HEK293 (cell line): ENCODE data around the gene TTC7B.

Source experiments
- CTCF ChIA-PET: fragments of 350-600 bp; formaldehyde crosslinking; extraction: SDS; loops from one replicate; lab custom pipeline; 2021; ENCODE audit warnings: antibody characterized with exemption; lab: Yijun Ruan, JAX
- POLR2A ChIA-PET: fragments of 300-600 bp; formaldehyde crosslinking; extraction: SDS; loops from one replicate; lab custom pipeline; 2020; ENCODE audit warnings: antibody characterized with exemption, inconsistent platforms; lab: Yijun Ruan, JAX
- H3K27ac ChIP-seq: fragments of 200-500 bp; sonication (Bioruptor generic); 2 replicates; pipeline ENCODE4 v1.5.1; 2014; ENCODE audit warnings: low read depth, low read length, control low read depth, inconsistent platforms; ENCODE audit errors: extremely low read depth
- H3K36me3 ChIP-seq, 2 experiments: fragments of 200-500 bp in 1 of 2; sonication (Bioruptor generic) in 1 of 2; 1 replicate in 1 of 2; 2 replicates in 1 of 2; pipeline ENCODE4 v1.5.1; 2014 to 2017; ENCODE audit warnings: inconsistent platforms in 2 of 2, low read length in 2 of 2; ENCODE audit not compliant: control insufficient read depth in 2 of 2, insufficient read depth in 1 of 2
- H3K4me1 ChIP-seq: fragments of 200-500 bp; sonication (Bioruptor generic); 2 replicates; pipeline ENCODE4 v1.5.1; 2014; ENCODE audit warnings: mild to moderate bottlenecking, low read length, inconsistent platforms; ENCODE audit not compliant: control insufficient read depth, insufficient read depth
- H3K4me3 ChIP-seq: 2 replicates; pipeline ENCODE4 v1.5.1; 2011; ENCODE audit warnings: low read depth, mild to moderate bottlenecking, control low read depth, low read length, moderate library complexity
- H3K9me3 ChIP-seq: fragments of 200-500 bp; sonication (Bioruptor generic); 2 replicates; pipeline ENCODE4 v1.5.1; 2014; ENCODE audit warnings: low read depth, low read length, inconsistent platforms; ENCODE audit not compliant: control insufficient read depth, insufficient read depth
- GFI1B ChIP-seq: fragments of 450-650 bp; formaldehyde crosslinking; IDR thresholded peaks from 2 replicates; pipeline ENCODE4 v1.5.1; 2016; ENCODE audit warnings: missing biosample characterization, missing genetic modification characterization
- HOXA7 ChIP-seq: sonication (generic); formaldehyde crosslinking; IDR thresholded peaks from 2 replicates; pipeline ENCODE4 v1.8.1; 2022; ENCODE audit warnings: missing genetic modification reagents, borderline replicate concordance
- HOXC10 ChIP-seq: sonication (generic); formaldehyde crosslinking; IDR thresholded peaks from 2 replicates; pipeline ENCODE4 v1.8.1; 2023; ENCODE audit warnings: mild to moderate bottlenecking, missing genetic modification reagents
- KLF7 ChIP-seq: fragments of 450-650 bp; formaldehyde crosslinking; IDR thresholded peaks from 2 replicates; pipeline ENCODE4 v1.5.1; 2016; ENCODE audit warnings: missing biosample characterization, missing genetic modification characterization, borderline replicate concordance
- KLF8 ChIP-seq: fragments of 450-650 bp; formaldehyde crosslinking; IDR thresholded peaks from 2 replicates; pipeline ENCODE4 v1.5.1; 2016; ENCODE audit warnings: missing biosample characterization, missing genetic modification characterization
- OSR2 ChIP-seq: fragments of 450-650 bp; formaldehyde crosslinking; IDR thresholded peaks from 2 replicates; pipeline ENCODE4 v1.5.1; 2016; ENCODE audit warnings: missing biosample characterization, missing genetic modification characterization
- PATZ1 ChIP-seq: fragments of 450-650 bp; formaldehyde crosslinking; IDR thresholded peaks from 2 replicates; pipeline ENCODE4 v1.5.1; 2016; ENCODE audit warnings: missing biosample characterization, missing genetic modification characterization
- SCRT1 ChIP-seq: fragments of 450-650 bp; formaldehyde crosslinking; IDR thresholded peaks from 2 replicates; pipeline ENCODE4 v1.5.1; 2016; ENCODE audit warnings: missing biosample characterization, missing genetic modification characterization, borderline replicate concordance
- SP2 ChIP-seq: fragments of 450-650 bp; formaldehyde crosslinking; IDR thresholded peaks from 2 replicates; pipeline ENCODE4 v1.5.1; 2016; ENCODE audit warnings: missing biosample characterization, missing genetic modification characterization
- TCF7L2 ChIP-seq: IDR thresholded peaks from 2 replicates; pipeline ENCODE4 v1.6.1; 2011; ENCODE audit warnings: low read depth, mild to moderate bottlenecking, inconsistent platforms, low read length, moderate library complexity, borderline replicate concordance
- ZBTB20 ChIP-seq: fragments of 450-650 bp; formaldehyde crosslinking; IDR thresholded peaks from 2 replicates; pipeline ENCODE4 v1.5.1; 2016; ENCODE audit warnings: missing biosample characterization, missing genetic modification characterization
- ZBTB44 ChIP-seq: fragments of 450-650 bp; IDR thresholded peaks from 2 replicates; pipeline ENCODE4 v1.5.1; 2018; ENCODE audit warnings: missing biosample characterization, mild to moderate bottlenecking, missing genetic modification characterization
- ZFHX2 ChIP-seq: fragments of 450-650 bp; formaldehyde crosslinking; conservative IDR thresholded peaks from 2 replicates; pipeline ENCODE4 v1.5.1; 2016; ENCODE audit warnings: missing biosample characterization, missing genetic modification characterization
- ZFP37 ChIP-seq: fragments of 450-650 bp; formaldehyde crosslinking; IDR thresholded peaks from 2 replicates; pipeline ENCODE4 v1.5.1; 2016; ENCODE audit warnings: missing biosample characterization, missing genetic modification characterization
- ZNF10 ChIP-seq: fragments of 450-650 bp; formaldehyde crosslinking; IDR thresholded peaks from 2 replicates; pipeline ENCODE4 v1.5.1; 2017; ENCODE audit warnings: missing biosample characterization, missing genetic modification characterization
- ZNF148 ChIP-seq: fragments of 450-650 bp; formaldehyde crosslinking; IDR thresholded peaks from 2 replicates; pipeline ENCODE4 v1.5.0; 2017; ENCODE audit warnings: missing biosample characterization, missing genetic modification characterization, borderline replicate concordance
- ZNF169 ChIP-seq: fragments of 450-650 bp; formaldehyde crosslinking; IDR thresholded peaks from 2 replicates; pipeline ENCODE4 v1.5.1; 2016; ENCODE audit warnings: missing biosample characterization, missing genetic modification characterization
- ZNF211 ChIP-seq: fragments of 450-650 bp; formaldehyde crosslinking; IDR thresholded peaks from 2 replicates; pipeline ENCODE4 v1.5.1; 2016; ENCODE audit warnings: low read depth, missing biosample characterization, missing genetic modification characterization
- ZNF302 ChIP-seq: fragments of 450-650 bp; formaldehyde crosslinking; IDR thresholded peaks from 2 replicates; pipeline ENCODE4 v1.5.1; 2016; ENCODE audit warnings: missing biosample characterization, missing genetic modification characterization, low read depth
- ZNF514 ChIP-seq: fragments of 450-650 bp; formaldehyde crosslinking; IDR thresholded peaks from 2 replicates; pipeline ENCODE4 v1.5.1; 2016; ENCODE audit warnings: missing biosample characterization, missing genetic modification characterization
- ZNF544 ChIP-seq: fragments of 450-650 bp; formaldehyde crosslinking; IDR thresholded peaks from 2 replicates; pipeline ENCODE4 v1.5.0; 2017; ENCODE audit warnings: missing biosample characterization, missing genetic modification characterization
- ZNF654 ChIP-seq: fragments of 450-650 bp; formaldehyde crosslinking; IDR thresholded peaks from 2 replicates; pipeline ENCODE4 v1.5.1; 2016; ENCODE audit warnings: low read depth, missing biosample characterization, missing genetic modification characterization
- ZNF76 ChIP-seq: fragments of 450-650 bp; formaldehyde crosslinking; IDR thresholded peaks from 2 replicates; pipeline ENCODE4; 2016; ENCODE audit warnings: low read depth, missing biosample characterization, missing genetic modification characterization, borderline replicate concordance
- ZSCAN5A ChIP-seq: fragments of 450-650 bp; formaldehyde crosslinking; IDR thresholded peaks from 2 replicates; pipeline ENCODE4 v1.5.1; 2016; ENCODE audit warnings: missing biosample characterization, missing genetic modification characterization
- TF ChIP-seq, protein P1 (sequence below): fragments of 450-650 bp; formaldehyde crosslinking; IDR thresholded peaks from 2 replicates; pipeline ENCODE4 v1.5.1; 2016; ENCODE audit warnings: missing biosample characterization, missing genetic modification characterization
- TF ChIP-seq, protein P2 (sequence below): fragments of 450-650 bp; formaldehyde crosslinking; IDR thresholded peaks from 2 replicates; pipeline ENCODE4 v1.5.1; 2016; ENCODE audit warnings: missing biosample characterization, missing genetic modification characterization

TTC7B gene

GRCh38 chr14:90812109-90812508, 4.1 kb downstream of the TTC7B start:
- H3K27ac ChIP-seq: no peak overlapping the region
- H3K4me1 ChIP-seq: peaks cover 9% of the 10 kb centered on the region
- POLR2A ChIA-PET: no interaction called here
- TF ChIP-seq SCRT1 (tag by site-specific recombination) (no peak), ZFP37 (tag by site-specific recombination) (no peak), ZNF514 (tag by site-specific recombination) (no peak), KLF8 (tag by site-specific recombination) (no peak), ZNF76 (tag by site-specific recombination) (no peak), ZNF302 (tag by site-specific recombination) (no peak), ZNF169 (tag by site-specific recombination) (no peak), TCF7L2 (no peak), ZNF10 (tag by site-specific recombination) (no peak), ZNF654 (tag by site-specific recombination) (no peak), KLF7 (tag by site-specific recombination) (no peak)
- no peak overlapping the region for H3K4me3 ChIP-seq
- CTCF ChIA-PET: interaction anchor here (0.5 to 1.1 kb wide), 4 partner anchors 53 to 413 kb away, joined by 3 to 4 read pairs (median 4); no protein-coding TSS in a partner anchor
- H3K36me3 ChIP-seq: no peaks in the 10 kb centered on the region
- no peaks in the 10 kb centered on the region for H3K9me3 ChIP-seq

DNA sequence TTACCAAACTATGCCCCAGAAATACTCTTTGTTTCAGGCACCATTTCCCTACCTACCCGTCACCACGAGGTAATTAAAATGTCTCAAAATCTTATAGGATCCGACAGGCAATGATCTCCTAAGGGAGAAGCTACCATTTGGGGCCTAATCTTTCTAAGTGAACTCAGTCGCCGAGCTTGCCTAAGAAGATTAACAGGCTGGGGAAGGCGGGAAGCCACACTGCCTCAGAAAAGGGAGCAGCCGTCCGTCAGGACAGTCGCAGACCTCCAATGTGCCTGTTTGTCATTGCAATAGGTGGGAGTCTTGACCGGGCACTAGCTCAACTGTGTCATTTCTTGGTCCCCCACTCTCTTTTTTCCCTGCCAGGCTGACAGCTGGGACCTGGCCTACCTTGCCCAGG, 4.6 kb downstream of the TTC7B start:
- TF ChIP-seq, protein P1, sequence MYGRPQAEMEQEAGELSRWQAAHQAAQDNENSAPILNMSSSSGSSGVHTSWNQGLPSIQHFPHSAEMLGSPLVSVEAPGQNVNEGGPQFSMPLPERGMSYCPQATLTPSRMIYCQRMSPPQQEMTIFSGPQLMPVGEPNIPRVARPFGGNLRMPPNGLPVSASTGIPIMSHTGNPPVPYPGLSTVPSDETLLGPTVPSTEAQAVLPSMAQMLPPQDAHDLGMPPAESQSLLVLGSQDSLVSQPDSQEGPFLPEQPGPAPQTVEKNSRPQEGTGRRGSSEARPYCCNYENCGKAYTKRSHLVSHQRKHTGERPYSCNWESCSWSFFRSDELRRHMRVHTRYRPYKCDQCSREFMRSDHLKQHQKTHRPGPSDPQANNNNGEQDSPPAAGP: no peak
- TF ChIP-seq PATZ1: no peak
- no peak for TF ChIP-seq HOXA7 (CRISPR knock-in tag)
- TF ChIP-seq ZBTB20: no peak
- no peak for TF ChIP-seq GFI1B (tag by site-specific recombination)
- TF ChIP-seq ZFHX2 (tag by site-specific recombination): no peak
- no peak for TF ChIP-seq ZNF211 (tag by site-specific recombination)
- TF ChIP-seq KLF8 (tag by site-specific recombination): no peak
- TF ChIP-seq HOXC10 (CRISPR knock-in tag): no peak
- no peak for TF ChIP-seq ZBTB44 (tag by site-specific recombination)
- no peak for TF ChIP-seq ZNF544 (tag by site-specific recombination)
- TF ChIP-seq ZSCAN5A (tag by site-specific recombination): no peak
- no peak for TF ChIP-seq ZNF148 (tag by site-specific recombination)
- TF ChIP-seq OSR2 (tag by site-specific recombination): no peak
- TF ChIP-seq, protein P2, sequence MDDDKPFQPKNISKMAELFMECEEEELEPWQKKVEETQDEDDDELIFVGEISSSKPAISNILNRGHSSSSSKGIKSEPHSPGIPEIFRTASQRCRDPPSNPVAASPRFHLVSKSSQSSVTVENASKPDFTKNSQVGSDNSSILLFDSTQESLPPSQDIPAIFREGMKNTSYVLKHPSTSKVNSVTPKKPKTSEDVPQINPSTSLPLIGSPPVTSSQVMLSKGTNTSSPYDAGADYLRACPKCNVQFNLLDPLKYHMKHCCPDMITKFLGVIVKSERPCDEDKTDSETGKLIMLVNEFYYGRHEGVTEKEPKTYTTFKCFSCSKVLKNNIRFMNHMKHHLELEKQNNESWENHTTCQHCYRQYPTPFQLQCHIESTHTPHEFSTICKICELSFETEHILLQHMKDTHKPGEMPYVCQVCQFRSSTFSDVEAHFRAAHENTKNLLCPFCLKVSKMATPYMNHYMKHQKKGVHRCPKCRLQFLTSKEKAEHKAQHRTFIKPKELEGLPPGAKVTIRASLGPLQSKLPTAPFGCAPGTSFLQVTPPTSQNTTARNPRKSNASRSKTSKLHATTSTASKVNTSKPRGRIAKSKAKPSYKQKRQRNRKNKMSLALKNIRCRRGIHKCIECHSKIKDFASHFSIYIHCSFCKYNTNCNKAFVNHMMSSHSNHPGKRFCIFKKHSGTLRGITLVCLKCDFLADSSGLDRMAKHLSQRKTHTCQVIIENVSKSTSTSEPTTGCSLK (tag by site-specific recombination): no peak
- no peak for TF ChIP-seq SP2 (tag by site-specific recombination)
- H3K4me1 ChIP-seq: peaks cover 9% of the 10 kb centered on the region
- H3K27ac ChIP-seq: no peak overlapping the region
- no peak overlapping the region for H3K4me3 ChIP-seq
- ChIA-PET POLR2A (no interaction called here), CTCF (interaction anchor here (0.6 kb wide), 1 partner anchor 362 kb away, joined by 3 read pairs; no protein-coding TSS in a partner anchor)
- H3K9me3 ChIP-seq: no peaks in the 10 kb centered on the region
- H3K36me3 ChIP-seq: no peaks in the 10 kb centered on the region
